NCI-H748 (cell line): ENCODE data around the gene COL15A1.

Source experiments
- DNase-seq: peaks from one replicate; lab custom pipeline; 2025; ENCODE audit not compliant: unreplicated experiment; lab: John Stamatoyannopoulos, UW

COL15A1 gene

DNA sequence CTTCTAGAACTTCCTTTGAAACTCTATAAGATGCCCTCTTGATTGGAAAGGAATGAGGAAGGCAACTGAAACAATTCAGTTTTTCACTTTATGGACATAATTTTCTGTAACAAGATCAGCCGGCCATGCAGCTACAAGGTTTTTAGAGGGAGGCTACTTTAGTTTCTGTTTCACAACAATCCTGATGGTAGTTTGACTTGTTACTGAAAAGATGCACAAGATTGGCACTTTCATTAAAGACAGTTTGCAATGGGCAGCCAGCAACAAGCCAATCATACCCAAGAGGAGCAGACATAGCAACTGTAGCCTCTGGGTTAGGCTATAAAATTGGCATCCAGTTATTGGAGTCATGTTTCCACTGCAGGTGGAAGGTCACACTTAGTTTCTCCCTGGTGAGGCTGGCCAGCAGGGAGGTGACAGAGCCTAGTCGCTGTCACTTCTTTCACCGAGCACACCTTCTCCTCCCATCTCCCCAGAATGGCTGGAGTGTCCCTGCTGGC, 87.0 kb downstream of the COL15A1 start:
- DNase-seq: no peak

DNA sequence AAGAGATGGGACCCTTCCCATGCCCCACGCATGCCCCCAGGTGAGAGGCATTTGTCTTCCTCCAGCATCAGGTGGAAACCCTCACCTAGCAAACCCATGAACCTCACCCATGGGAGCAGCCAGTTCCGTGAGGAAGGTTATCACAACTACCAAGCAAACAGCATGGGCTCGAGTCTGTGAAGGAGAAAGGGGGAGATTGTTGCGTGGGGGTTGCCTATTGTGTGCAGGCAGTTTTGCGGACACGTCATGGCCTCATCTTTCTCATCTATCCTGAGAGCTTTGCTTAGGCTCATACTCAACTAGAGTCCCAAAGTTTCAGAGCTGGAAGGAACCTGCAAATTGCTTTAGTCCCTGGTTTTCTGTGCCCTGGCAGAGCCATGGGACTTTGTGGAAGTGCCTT, 87.6 kb downstream of the COL15A1 start:
- DNase-seq: no peak

GRCh38 chr9:99031994-99032393, 88.3 kb downstream of the COL15A1 start:
- DNase-seq: no peak

DNA sequence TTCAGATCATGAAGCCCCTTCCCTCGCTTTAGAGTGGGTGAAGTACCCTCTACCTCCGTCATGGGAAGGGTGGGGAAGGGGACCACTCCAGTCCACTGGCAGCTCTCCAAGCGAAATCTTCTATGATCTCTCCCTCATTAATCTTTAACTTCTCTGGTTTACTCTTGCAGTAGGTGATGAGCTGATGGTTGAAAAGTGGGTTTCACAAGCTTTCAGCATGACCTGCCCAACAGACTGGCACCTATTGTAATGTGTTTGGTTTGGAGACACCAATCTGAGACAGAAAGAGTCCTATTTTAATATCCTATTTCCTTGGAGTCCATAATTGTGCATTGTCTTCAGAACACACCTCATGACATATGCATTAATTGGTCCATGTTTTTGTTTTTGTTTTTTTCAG, 90.4 kb downstream of the COL15A1 start:
- no peak for DNase-seq

GRCh38 chr9:99035313-99035712, 91.6 kb downstream of the COL15A1 start:
- no peak for DNase-seq

DNA sequence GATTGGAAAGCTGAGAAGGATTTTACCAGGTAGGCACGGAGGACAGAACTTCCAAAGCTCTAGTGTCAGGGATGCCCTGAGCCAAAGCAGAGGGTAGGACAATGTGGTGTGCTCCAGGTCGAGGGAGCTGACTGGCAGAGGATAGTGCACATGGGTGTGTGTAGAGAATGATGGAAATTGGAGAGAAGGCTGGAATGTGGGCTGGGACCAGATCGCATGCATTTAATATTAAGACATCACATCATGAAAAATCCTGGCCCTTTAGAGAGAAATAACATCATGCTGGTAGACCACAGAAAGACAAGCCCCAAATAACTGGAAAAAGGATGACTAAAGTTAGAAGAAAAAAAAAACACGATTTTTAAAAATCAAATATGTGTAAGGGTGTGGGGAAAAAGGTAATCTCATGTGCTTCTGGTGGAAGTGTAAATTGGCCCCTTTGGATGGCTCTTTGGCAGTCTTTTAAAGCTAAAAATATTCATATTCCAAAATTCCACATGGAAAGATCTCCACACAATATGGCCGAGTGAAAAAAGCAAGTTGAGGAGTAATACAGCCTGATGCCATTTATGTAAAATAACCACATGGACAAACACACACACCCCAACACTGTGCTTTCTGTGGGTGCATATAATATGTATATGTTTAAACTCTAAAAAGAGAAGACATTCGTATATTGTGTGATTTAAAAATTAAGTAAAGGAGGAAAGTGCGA, 94.2 kb downstream of the COL15A1 start:
- no peak for DNase-seq

GRCh38 chr9:99038484-99038820, 94.7 kb downstream of the COL15A1 start:
- DNase-seq: no peak

- no peak for DNase-seq
Observed at GRCh38 chr9:99039505-99040182, 95.9 kb downstream of the COL15A1 start.

DNA sequence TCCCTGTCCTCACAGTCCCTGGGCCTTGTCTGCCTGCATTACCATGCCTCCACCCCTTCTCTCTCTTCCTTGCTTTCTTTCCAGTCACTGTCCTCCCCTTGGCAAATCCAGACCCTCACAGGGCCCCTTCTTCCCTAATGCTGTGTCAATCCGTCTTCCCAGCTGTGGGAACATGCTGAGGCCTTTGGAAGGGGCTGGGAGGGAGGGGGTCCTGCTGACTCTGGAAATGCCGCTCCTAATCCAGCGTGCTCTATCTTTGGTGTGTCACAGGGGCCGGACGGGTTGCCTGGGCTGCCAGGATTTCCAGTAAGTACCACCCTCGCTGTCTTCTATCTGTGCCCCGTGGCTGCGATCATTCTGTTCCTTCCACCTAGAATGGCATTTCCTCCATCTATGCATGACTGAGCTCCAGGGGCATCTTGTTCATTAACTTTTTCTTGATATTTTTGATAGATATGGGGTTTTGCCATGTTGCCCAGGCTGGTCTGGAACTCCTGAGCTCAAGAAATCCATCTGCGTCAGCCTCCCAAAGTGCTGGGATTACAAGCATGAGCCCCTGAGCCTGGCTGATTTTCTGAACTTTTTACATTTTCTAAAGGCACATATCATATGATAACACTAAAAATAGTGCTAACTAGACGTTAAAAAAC, 96.7 kb downstream of the COL15A1 start:
- DNase-seq: no peak

GRCh38 chr9:99040911-99041582, 97.3 kb downstream of the COL15A1 start:
- no peak for DNase-seq

DNA sequence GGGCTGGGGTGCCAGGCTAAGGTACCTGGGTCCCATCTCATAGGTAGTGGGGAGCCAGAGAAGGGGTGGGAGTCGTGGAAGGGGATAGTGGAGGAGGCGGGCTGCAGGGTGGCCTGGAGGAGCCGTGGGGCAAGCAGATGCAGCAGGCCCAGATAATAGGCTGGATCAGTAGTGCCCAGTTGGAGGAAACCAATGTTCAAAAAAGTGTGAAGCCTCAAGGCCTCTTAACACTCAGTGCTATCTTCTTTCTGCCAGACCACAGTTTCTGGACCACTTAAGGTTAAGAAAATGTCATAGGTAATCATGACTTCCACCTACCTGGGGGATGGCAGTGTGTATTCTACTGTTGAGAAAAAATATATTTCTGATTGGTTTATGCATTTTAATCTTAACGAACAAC, 97.9 kb downstream of the COL15A1 start:
- DNase-seq: no peak

DNA sequence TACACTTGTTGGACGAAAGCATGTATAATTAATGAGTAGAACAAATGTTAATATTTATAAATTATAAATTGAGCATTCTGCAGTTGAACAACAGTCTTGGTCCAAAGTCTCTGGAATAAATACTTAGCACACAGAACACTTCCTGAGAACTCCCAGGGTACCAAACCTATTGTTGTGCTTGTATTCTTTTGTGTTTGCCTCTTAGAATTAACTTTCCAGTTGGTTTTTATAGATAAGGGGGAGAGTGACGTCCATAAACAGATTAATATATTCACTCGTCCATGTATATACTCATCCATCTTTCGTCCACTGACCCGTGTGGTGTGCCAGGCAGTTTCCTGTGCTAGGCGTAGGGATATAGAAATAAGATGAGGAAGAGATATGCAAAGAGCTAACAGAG, 98.9 kb downstream of the COL15A1 start:
- DNase-seq: no peak

DNA sequence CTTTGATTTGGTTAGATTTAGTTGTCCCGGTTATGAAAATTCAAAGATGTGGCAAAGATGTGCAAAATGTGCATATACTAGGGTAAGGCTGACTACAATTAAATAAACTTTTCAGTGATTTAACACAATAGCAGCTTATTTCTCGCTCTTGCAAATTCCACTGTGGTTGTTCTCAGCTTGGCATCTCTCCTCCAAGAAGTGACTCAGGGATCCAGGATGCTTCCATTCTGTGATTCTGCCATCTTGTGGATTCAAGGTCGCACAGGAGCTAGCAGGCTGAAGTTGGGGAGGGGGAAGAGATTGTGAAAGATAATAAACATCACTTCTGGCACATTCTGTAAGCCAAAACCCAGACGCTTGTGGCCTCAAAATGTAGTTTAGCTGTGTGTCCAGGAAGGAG, 101.1 kb downstream of the COL15A1 start:
- DNase-seq: no peak

DNA sequence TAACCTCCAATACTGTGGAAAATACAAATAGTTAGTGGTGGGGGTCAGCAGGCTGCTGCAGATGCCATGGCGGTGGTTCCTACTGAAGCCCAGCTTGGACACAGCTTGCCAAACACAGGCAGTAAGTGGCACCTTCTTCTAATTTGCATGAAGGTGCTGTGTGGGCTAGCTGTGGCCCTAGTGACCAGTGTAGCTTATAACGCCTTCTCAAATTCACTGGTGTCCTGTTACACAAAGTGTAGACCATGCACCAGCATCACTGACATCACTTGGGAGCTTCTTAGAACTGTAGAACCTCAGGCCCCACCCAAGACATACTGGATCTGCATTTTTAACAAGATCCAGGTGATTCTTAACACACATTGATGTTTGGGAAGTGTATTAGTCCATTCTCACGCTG, 102.4 kb downstream of the COL15A1 start:
- peak; percentile 22 for DNase-seq

DNA sequence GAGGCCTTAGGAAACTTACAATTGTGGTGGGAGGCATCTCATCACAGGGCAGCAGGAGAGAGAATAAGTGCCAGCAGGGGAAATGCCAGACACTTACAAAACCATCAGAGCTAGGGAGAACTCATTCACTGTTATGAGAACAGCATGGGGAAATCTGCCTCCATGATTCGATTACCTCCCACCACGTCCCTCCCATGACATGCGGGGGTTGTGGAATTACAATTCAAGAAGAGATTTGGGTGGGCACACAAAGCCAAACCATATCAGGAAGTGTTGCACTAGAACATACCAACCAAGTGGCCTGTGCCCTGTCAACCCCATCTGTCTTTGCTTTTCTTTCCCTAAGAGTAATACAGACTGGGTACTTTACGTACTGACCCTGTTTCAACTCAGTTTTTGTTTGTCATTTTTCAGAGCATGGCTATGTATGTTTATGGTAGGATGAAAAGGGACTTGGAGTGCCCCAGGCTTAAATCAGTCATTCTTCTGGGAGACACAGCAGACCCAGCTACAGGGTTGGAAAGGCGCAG, 102.9 kb downstream of the COL15A1 start:
- no peak for DNase-seq

DNA sequence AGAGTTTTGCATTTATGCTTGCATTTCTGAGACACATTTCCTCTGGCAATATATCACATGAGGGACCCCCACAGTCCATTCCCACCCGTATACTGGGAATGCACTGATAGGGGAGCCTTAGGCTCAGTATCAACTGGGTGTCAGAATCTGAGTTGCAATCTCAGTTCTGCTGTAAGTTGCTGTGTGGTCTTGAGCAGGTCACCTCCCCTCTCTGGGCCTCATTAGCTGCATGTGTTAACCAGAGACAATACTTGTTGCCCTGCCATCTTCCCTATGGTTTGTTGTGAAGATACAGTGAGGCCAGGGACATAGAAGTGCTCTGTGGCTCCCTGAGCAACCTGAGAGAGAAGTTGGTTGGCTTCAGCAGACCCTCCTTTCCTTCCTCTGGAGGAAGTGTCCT, 105.5 kb downstream of the COL15A1 start:
- no peak for DNase-seq

GRCh38 chr9:99049641-99050040, 105.9 kb downstream of the COL15A1 start:
- no peak for DNase-seq

- DNase-seq: peak; percentile 29
Observed at GRCh38 chr9:99050292-99050911, 106.7 kb downstream of the COL15A1 start.

- no peak for DNase-seq
Observed at GRCh38 chr9:99050924-99051323, 107.2 kb downstream of the COL15A1 start.

GRCh38 chr9:99051406-99051805, 107.7 kb downstream of the COL15A1 start:
- no peak for DNase-seq

DNA sequence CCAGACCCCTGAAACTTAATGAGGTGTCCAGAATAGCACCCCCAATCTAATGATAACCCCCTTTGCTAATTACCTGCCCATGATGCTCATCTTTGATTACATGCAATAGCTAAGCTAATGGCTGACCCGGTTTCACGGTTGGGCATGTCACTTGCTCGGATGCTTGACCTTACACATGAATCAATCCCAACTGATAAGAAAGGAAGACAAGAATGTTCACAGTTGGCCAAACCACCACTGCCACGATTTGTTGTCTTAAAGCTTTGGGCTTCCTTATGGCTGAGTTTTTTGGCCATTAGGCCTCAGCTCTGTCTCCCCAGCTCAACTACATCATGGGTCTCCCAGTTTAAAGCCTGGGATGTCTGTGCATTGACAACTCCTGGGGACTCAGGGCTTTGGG, 108.1 kb downstream of the COL15A1 start:
- no peak for DNase-seq
